Measurements from ENCODE around the gene ADGRV1.
A peak's percentile ranks its signal among the peaks of the same experiment; 100 is the strongest.
"Not testable (repeated sequence)": the region's sequence is repeated elsewhere in the genome, so short reads cannot be mapped to it uniquely, and the experiment has no call there.

The ADGRV1 gene

DNA sequence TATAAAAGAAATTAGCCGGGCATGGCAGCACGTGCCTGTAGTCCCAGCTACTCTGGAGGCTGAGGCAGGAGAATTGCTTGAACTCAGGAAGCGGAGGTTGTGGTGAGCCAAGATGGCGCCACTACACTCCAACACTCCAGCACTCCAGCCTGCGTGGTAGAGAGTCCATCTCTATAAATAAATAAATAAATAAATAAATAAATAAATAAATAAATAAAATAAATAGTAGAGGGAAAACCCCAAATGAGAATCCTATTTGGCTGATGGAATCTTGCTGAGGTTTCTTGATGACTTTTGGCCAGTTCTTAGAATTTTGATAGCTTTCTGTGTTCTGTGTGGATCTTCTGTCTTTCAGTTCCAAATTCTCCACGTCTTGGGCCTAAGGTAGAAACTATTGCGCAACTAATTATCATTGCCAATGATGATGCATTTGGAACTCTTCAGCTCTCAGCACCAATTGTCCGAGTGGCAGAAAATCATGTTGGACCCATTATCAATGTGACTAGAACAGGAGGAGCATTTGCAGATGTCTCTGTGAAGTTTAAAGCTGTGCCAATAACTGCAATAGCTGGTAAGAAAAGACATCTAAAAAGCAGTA lies 126.9 kb downstream of the ADGRV1 start:
- no peak for DNase-seq (ENCODE audit: low read depth)
- TF ChIP-seq POLR2A (IDR thresholded peaks at IDR 0.05; ENCODE audit: extremely low read depth, insufficient read length) (no peak), MYC (IDR thresholded peaks at IDR 0.05; ENCODE audit: low read depth, low read length) (no peak)
- TF ChIP-seq, protein P1, sequence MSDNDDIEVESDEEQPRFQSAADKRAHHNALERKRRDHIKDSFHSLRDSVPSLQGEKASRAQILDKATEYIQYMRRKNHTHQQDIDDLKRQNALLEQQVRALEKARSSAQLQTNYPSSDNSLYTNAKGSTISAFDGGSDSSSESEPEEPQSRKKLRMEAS (IDR thresholded peaks at IDR 0.05; ENCODE audit: low read depth, low read length), result no peak
- TF ChIP-seq, protein P2, sequence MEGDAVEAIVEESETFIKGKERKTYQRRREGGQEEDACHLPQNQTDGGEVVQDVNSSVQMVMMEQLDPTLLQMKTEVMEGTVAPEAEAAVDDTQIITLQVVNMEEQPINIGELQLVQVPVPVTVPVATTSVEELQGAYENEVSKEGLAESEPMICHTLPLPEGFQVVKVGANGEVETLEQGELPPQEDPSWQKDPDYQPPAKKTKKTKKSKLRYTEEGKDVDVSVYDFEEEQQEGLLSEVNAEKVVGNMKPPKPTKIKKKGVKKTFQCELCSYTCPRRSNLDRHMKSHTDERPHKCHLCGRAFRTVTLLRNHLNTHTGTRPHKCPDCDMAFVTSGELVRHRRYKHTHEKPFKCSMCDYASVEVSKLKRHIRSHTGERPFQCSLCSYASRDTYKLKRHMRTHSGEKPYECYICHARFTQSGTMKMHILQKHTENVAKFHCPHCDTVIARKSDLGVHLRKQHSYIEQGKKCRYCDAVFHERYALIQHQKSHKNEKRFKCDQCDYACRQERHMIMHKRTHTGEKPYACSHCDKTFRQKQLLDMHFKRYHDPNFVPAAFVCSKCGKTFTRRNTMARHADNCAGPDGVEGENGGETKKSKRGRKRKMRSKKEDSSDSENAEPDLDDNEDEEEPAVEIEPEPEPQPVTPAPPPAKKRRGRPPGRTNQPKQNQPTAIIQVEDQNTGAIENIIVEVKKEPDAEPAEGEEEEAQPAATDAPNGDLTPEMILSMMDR (IDR thresholded peaks at IDR 0.05; ENCODE audit: low read depth, low read length), result no peak
- no peak overlapping the region for H3K4me3 ChIP-seq (ENCODE audit: low read depth, low read length)

DNA sequence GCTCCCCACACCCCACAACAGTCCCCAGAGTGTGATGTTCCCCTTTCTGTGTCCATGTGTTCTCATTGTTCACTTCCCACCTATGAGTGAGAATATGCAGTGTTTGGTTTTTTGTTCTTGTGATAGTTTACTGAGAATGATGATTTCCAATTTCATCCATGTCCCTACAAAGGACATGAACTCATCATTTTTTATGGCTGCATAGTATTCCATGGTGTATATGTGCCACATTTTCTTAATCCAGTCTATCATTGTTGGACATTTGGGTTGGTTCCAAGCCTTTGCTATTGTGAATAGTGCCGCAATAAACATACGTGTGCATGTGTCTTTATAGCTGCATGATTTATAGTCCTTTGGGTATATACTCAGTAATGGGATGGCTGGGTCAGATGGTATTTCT lies 127.8 kb downstream of the ADGRV1 start:
- not testable (repeated sequence) for H3K4me3 ChIP-seq (ENCODE audit: low read depth, low read length); DNase-seq (ENCODE audit: low read depth)

DNA sequence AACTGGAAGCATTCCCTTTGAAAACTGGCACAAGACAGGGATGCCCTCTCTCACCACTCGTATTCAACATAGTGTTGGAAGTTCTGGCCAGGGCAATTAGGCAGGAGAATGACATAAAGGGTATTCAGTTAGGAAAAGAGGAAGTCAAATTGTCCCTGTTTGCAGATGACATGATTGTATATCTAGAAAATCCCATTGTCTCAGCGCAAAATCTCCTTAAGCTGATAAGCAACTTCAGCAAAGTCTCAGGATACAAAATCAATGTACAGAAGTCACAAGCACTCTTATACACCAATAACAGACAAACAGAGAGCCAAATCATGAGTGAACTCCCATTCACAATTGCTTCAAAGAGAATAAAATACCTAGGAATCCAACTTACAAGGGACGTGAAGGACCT lies 128.9 kb downstream of the ADGRV1 start:
- not testable (repeated sequence) for H3K4me3 ChIP-seq (ENCODE audit: low read depth, low read length); DNase-seq (ENCODE audit: low read depth)

DNA sequence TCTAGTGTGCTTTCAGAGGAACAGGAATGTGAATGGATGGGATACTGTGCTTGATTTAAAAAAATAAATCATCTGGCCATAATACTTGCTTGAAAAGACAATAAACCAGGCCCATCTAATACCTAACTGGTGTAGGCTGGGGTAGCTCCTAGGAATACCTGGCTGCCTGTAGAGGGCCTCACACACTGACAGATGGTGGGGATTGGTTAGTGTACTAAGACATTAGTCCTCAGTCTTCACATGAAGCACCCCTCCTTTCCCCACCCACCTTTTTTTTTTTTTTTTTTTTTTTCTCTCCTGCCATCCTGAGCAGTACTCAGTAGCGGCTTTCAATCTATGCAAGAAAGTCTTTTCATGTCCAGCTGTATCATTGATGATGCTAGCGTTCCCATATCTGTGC lies 130.5 kb downstream of the ADGRV1 start:
- DNase-seq (ENCODE audit: low read depth), result no peak
- no peak overlapping the region for H3K4me3 ChIP-seq (ENCODE audit: low read depth, low read length)
- TF ChIP-seq, protein P1 (IDR thresholded peaks at IDR 0.05; ENCODE audit: low read depth, low read length), result no peak
- TF ChIP-seq POLR2A (IDR thresholded peaks at IDR 0.05; ENCODE audit: extremely low read depth, insufficient read length) (no peak), MYC (IDR thresholded peaks at IDR 0.05; ENCODE audit: low read depth, low read length) (no peak)
- TF ChIP-seq, protein P2 (IDR thresholded peaks at IDR 0.05; ENCODE audit: low read depth, low read length), result no peak

DNA sequence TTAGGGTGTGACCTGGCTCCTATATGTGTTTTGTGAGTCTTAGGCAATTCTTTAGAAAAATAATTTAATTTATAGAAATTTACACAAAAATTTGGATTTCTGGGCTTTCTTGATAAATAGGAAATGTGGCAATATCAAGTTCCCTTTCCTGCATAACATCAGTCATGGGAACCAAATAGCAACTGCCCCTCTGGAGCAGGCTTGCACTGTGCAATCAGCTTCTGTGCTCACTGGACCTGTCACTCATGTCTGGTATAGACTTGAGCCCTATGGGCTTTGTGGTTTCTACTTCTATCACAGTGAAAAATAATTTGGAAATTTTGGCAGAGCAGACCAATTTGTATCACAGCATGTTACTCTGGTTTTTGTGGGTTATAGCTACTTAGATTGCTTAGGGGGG lies 131.7 kb downstream of the ADGRV1 start:
- H3K4me3 ChIP-seq (ENCODE audit: low read depth, low read length), result no peak overlapping the region
- no peak for TF ChIP-seq MYC (IDR thresholded peaks at IDR 0.05; ENCODE audit: low read depth, low read length)
- TF ChIP-seq, protein P1 (IDR thresholded peaks at IDR 0.05; ENCODE audit: low read depth, low read length), result no peak
- no peak for TF ChIP-seq POLR2A (IDR thresholded peaks at IDR 0.05; ENCODE audit: extremely low read depth, insufficient read length)
- TF ChIP-seq, protein P2 (IDR thresholded peaks at IDR 0.05; ENCODE audit: low read depth, low read length), result no peak
- peak; percentile 5 for DNase-seq (ENCODE audit: low read depth)

DNA sequence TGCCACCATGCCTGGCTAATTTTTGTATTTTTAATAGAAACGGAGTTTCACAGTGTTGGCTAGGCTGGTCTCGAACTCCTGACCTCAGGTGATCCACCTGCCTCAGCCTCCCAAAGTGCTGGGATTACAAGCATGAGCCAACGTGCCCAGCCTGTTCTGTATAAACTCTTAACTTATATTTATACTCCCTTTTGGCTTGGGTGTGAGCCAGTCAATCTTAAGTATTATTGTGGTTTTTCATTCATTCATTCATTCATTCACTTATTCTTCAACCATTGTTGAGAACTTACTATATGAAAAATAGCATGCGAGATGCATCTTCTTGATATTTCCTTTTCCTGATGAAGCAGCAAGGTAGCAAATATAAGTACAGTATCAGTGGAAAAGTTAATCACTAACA lies 132.9 kb downstream of the ADGRV1 start:
- DNase-seq (ENCODE audit: low read depth), result no peak
- TF ChIP-seq, protein P1 (IDR thresholded peaks at IDR 0.05; ENCODE audit: low read depth, low read length), result no peak
- H3K4me3 ChIP-seq (ENCODE audit: low read depth, low read length), result no peak overlapping the region

DNA sequence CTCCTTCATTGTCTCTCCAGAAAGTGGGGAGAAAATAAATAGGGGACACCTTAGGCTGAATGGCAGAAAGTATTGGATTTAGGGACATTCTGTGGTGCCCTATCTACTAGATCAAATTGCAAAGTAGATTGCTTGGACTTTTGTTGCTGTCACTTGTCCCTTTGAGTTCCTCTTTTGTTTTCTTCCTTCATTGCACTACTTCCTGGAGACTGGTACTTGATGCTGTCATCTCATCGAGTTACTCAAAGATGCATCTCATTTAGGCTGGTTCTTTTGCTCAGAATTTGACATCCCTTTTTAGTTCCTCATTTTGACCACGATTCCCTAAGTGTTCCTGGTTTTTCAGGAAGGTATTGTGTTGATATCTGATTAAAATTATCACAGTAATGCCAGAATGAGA lies 137.6 kb downstream of the ADGRV1 start:
- TF ChIP-seq, protein P2 (IDR thresholded peaks at IDR 0.05; ENCODE audit: low read depth, low read length), result no peak
- TF ChIP-seq, protein P1 (IDR thresholded peaks at IDR 0.05; ENCODE audit: low read depth, low read length), result no peak
- no peak for TF ChIP-seq POLR2A (IDR thresholded peaks at IDR 0.05; ENCODE audit: extremely low read depth, insufficient read length)
- TF ChIP-seq MYC (IDR thresholded peaks at IDR 0.05; ENCODE audit: low read depth, low read length), result no peak
- DNase-seq (ENCODE audit: low read depth), result peak; percentile 4
- H3K4me3 ChIP-seq (ENCODE audit: low read depth, low read length), result no peak overlapping the region

All from NB4 (cell line).